Colonic mucosa (tissue), 4 donors: Measurements from ENCODE around the gene CDCA5. TPM values are rescaled to one million over a fixed set of nuclear protein-coding genes. Genes with fewer than 3 reads are reported as not detected.

Experiments used
- DNase-seq: peaks from one replicate; pipeline ENCODE4 v3.0.0-alpha.2; 2020
- H3K27ac ChIP-seq: fragments of 200-600 bp; one replicate; pipeline ENCODE4 v1.8.0; 2021
- H3K27me3 ChIP-seq: fragments of 200-600 bp; one replicate; pipeline ENCODE4 v1.8.0; 2021
- H3K36me3 ChIP-seq: fragments of 200-600 bp; one replicate; pipeline ENCODE4 v1.8.0; 2021
- H3K4me1 ChIP-seq: fragments of 200-600 bp; one replicate; pipeline ENCODE4 v1.8.0; 2021; ENCODE audit warnings: mild to moderate bottlenecking
- H3K4me3 ChIP-seq: fragments of 200-600 bp; one replicate; pipeline ENCODE4 v1.8.0; 2021
- H3K9ac ChIP-seq, 2 donors: one replicate each; pipeline ENCODE4 v1.7.0; 2013; ENCODE audit warnings: control low read depth in 2 of 2, low read depth in 2 of 2, low read length in 2 of 2
- H3K9me3 ChIP-seq: fragments of 200-600 bp; one replicate; pipeline ENCODE4 v1.8.0; 2021
- CTCF ChIP-seq: fragments of 200-600 bp; IDR thresholded peaks from one replicate; pipeline ENCODE4 v1.8.0; 2022; ENCODE audit warnings: antibody characterized with exemption, mild to moderate bottlenecking
- intact Hi-C: fragments of 100-400 bp; cut with DNase I; formaldehyde crosslinking; loops from one replicate; pipeline ENCODE4 v1.14.1; 2022
- total RNA-seq, 2 donors: library from RNA; stranded (reverse); fragmentation: NEBNext Ultra II Directional in 1 of 2; extraction: Animal tissue kit (Norgen Biotek cat#: 25700) in 1 of 2; gene quantifications; one replicate each; pipeline ENCODE4 v1.2.1, GENCODE V29; 2021
- donor health status: healthy.
- donor health status: DM: no; HTN: no; CAD: no.
- donor health status: DM: no; HTN: no; CAD: no.

The CDCA5 gene
- total RNA-seq, 2 donors from 2014 or later, result 9.7 to 51.7 TPM

DNA sequence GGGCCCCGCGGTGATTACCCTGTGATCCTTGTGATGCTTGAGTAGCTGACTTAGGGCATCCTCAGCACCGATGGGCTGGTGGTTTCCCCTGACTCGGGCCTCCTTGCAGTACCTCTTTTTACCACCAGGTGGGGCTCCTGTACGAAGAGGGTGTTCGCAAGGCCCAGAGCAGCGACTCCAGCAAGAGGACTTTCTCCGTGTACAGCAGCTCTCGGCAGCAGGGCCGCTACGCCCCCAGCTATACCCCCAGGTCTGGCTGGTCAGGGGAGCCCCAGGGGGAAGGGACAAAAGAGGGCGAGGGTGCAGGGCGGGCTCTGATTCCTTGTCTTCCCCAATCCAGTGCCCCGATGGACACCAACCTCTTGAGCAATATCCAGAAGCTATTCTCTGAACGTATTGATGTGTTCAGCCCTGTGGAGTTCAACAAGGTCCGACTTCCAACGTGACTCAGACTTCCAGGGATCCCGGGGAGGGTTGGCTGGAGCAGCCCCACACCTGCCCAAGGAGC, 26.6 kb upstream of the CDCA5 start:
- Histone ChIP-seq H3K27ac (no peak overlapping the region), H3K9me3 (no peaks in the 10 kb centered on the region), H3K36me3 (no peaks in the 10 kb centered on the region), H3K27me3 (no peaks in the 10 kb centered on the region), H3K9ac (no peak overlapping the region), H3K4me3 (no peak overlapping the region), H3K4me1 (peaks cover 19% of the 10 kb centered on the region)
- intact Hi-C loops, result loop anchor here (10.0 kb wide), 1 partner anchor 144 kb away; no protein-coding TSS in a partner anchor
- peak; percentile 99 for TF ChIP-seq CTCF
- peak; percentile 96 for DNase-seq

DNA sequence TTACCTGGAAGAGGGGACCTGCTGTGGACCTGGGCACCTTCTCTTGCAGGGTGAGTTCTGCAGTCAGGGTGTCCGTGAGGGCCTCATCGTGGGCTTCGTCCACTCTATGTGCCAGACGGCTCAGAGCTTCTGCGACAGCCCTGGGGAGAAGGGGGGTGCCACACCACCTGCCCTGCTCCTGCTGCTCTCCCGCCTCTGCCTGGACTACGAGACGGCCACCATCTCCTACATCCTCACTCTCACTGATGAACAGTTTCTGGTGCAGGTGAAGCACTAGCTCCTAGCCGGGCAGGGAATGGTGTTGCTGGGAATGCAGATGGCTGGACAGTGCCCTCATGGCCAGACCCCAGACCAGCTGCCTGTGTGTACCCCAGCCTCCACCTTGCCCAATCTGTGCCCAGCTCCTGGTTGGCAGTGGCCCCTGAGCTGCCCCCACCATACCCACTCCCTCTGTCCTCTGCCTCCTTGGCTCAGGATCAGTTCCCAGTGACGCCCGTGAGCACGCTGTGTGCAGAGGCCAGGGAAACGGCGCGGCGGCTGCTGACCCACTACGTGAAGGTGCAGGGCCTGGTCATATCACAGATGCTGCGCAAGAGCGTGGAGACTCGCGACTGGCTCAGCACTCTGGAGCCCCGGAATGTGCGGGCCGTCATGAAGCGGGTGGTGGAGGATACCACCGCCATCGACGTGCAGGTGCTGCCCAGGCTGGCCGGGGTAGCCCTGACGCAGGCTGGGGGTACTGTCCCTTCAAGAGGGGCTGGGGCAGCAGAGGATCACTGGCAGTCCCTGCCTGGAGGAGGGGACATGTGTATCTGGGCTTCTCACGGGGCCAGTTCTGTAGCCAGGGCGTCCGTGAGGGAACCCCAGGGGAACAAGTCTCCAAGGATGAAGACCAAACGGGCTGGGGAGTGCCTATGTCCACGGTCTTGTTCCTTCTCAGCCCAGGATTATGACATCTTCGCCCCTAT, 25.7 kb upstream of the CDCA5 start:
- Histone ChIP-seq H3K36me3 (no peaks in the 10 kb centered on the region), H3K4me3 (no peak overlapping the region), H3K27me3 (no peaks in the 10 kb centered on the region), H3K27ac (no peak overlapping the region), H3K4me1 (peaks cover 19% of the 10 kb centered on the region), H3K9ac (no peak overlapping the region), H3K9me3 (no peaks in the 10 kb centered on the region)
- no peak for TF ChIP-seq CTCF
- intact Hi-C loops, result loop anchor here (10.0 kb wide), 1 partner anchor 145 kb away; no protein-coding TSS in a partner anchor
- DNase-seq, result no peak

DNA sequence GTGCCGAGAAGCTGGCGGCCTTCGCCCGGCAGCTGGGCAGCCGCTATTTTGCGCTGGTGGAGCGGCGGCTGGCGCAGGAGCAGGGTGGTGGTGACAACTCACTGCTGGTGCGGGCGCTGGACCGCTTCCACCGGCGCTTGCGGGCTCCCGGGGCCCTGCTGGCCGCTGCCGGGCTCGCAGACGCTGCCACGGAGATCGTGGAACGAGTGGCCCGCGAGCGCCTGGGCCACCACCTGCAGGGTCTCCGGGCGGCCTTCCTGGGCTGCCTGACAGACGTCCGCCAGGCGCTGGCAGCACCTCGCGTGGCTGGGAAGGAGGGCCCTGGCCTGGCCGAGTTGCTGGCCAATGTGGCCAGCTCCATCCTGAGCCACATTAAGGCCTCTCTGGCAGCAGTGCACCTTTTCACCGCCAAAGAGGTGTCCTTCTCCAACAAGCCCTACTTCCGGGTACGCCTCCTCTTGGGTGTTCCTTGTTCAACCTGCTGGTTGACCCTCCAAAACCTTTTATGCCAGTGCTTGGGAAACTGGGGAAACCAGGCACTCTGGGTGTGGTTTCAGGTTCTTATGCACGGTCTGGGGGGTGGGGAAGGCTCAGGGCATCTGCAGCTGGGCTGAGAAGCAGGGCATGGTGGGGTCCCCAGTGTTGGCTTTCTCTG, 24.8 kb upstream of the CDCA5 start:
- intact Hi-C loops, result no loop called here
- Histone ChIP-seq H3K4me3 (no peak overlapping the region), H3K27ac (no peak overlapping the region), H3K9me3 (no peaks in the 10 kb centered on the region), H3K4me1 (peaks cover 17% of the 10 kb centered on the region), H3K36me3 (no peaks in the 10 kb centered on the region), H3K27me3 (no peaks in the 10 kb centered on the region), H3K9ac (no peak overlapping the region)
- no peak for TF ChIP-seq CTCF
- DNase-seq, result no peak

- no peak for TF ChIP-seq CTCF
- intact Hi-C loops, result no loop called here
- no peak overlapping the region for H3K4me3 ChIP-seq
- peaks cover 10% of the 10 kb centered on the region for H3K4me1 ChIP-seq
- H3K9me3 ChIP-seq, result no peaks in the 10 kb centered on the region
- H3K36me3 ChIP-seq, result no peaks in the 10 kb centered on the region
- no peaks in the 10 kb centered on the region for H3K27me3 ChIP-seq
- no peak for DNase-seq
- H3K27ac ChIP-seq, result no peak overlapping the region
- H3K9ac ChIP-seq, result no peak overlapping the region
Observed at GRCh38 chr11:65107751-65108468, 24.1 kb upstream of the CDCA5 start.

GRCh38 chr11:65107078-65107477, 23.2 kb upstream of the CDCA5 start:
- Histone ChIP-seq H3K9ac (no peak overlapping the region), H3K27me3 (no peaks in the 10 kb centered on the region), H3K9me3 (no peaks in the 10 kb centered on the region), H3K4me1 (peaks cover 8% of the 10 kb centered on the region), H3K4me3 (no peak overlapping the region), H3K27ac (no peak overlapping the region), H3K36me3 (no peaks in the 10 kb centered on the region)
- no peak for TF ChIP-seq CTCF
- no peak for DNase-seq
- intact Hi-C loops, result no loop called here
